Testis (tissue), 2 donors: Measurements from ENCODE around the gene CCL28.

Source experiments
- POLR2A ChIP-seq: fragments of 450-650 bp; IDR thresholded peaks from one replicate; pipeline ENCODE4 v1.6.1; 2017; ENCODE audit warnings: antibody characterized with exemption, mild to moderate bottlenecking, moderate library complexity
- TF ChIP-seq, protein P1 (sequence below), 3 experiments: fragments of 450-650 bp in 2 of 3; fragments of 200-600 bp in 1 of 3; sonication (generic) in 1 of 3; IDR thresholded peaks; one replicate each; pipeline ENCODE4 v1.5.1; 2016 to 2019; ENCODE audit warnings: antibody characterized with exemption in 3 of 3, mild to moderate bottlenecking in 2 of 3, moderate library complexity in 1 of 3

GRCh38 chr5:43437062-43437660 lies 25.0 kb upstream of the CCL28 start:
- TF ChIP-seq, protein P1, sequence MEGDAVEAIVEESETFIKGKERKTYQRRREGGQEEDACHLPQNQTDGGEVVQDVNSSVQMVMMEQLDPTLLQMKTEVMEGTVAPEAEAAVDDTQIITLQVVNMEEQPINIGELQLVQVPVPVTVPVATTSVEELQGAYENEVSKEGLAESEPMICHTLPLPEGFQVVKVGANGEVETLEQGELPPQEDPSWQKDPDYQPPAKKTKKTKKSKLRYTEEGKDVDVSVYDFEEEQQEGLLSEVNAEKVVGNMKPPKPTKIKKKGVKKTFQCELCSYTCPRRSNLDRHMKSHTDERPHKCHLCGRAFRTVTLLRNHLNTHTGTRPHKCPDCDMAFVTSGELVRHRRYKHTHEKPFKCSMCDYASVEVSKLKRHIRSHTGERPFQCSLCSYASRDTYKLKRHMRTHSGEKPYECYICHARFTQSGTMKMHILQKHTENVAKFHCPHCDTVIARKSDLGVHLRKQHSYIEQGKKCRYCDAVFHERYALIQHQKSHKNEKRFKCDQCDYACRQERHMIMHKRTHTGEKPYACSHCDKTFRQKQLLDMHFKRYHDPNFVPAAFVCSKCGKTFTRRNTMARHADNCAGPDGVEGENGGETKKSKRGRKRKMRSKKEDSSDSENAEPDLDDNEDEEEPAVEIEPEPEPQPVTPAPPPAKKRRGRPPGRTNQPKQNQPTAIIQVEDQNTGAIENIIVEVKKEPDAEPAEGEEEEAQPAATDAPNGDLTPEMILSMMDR (IDR thresholded peaks at IDR 0.05), result no peak
- TF ChIP-seq POLR2A, result no peak
